Glomerular endothelial cell (primary cell): ENCODE data around the gene SSTR4. TPM values are rescaled to one million over a fixed set of nuclear protein-coding genes. Genes with fewer than 3 reads are reported as not detected.

Experiments used
- DNase-seq: peaks from one replicate; pipeline ENCODE4 v3.0.0-alpha.2; 2011; ENCODE audit warnings: low read depth, low spot score; ENCODE audit errors: extremely low read depth
- total RNA-seq: library from RNA; depleted of rRNA; stranded (reverse); fragments of >200 nt; gene quantifications from 2 replicates; pipeline ENCODE4 v1.2.3, GENCODE V29; 2015

The SSTR4 gene
- total RNA-seq, 1 donor from 2014 or later, result not detected

DNA sequence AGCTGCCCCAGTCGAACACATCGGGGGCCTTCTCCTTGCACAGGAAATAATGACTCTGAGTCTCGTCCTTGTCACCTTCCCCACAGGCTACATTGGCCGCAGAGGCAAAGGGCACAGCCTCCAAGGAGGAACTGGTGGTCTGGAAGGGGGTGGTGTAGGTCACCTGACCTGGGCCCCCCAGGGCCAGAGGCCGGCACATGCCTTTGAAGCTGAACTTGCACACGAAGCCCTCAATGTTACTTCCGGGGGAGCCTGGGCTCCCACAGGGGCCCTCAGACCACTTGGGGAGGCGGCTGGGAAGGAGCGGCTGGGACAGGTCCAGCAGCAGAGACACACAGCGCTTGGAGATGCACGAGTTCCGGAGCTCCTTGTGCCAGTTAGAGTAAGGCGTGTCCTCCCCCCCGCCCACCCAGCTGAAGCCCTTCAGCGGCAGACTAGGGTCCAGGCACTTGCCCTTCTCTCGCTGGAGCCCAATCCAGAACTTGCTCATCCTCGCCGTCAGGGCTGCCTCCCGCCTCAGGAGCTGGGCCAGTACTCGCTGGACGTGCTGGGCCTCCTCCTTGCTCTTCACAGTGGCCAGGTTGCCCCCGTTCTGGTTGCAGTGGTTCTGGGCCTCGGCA lies 50.4 kb downstream of the SSTR4 start:
- no peak for DNase-seq

- DNase-seq, result no peak
Measured at GRCh38 chr20:23086056-23086566, 51.0 kb downstream of the SSTR4 start, which contains the start of gene CD93. Gene CD93, minus strand, starts transcription at chr20:23086324. Its CDS starts 132 bp downstream, at chr20:23086192.

DNA sequence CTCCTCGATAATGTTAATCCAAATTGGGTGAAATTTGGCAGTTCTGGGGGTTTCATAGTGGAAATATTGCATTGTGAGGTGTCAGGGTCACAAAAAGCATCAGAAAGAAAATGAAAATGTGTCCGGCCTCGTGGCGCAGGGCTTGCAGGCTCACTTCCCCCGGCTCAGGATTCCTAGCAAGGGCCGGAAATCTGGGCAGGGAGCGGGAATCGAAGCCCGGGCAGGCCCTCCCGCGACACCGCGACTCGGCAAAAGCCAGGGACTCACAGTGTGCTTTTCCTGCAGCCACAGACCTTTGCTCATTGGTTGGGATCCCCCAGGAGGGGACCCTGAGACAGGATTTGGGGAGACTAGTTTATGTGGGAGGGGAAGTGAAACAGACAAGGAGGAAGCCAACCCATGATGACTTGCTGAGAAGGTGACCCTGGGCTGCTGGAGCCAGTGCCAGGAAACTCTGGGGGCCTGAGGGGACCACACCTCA lies 51.9 kb downstream of the SSTR4 start:
- no peak for DNase-seq

GRCh38 chr20:23087587-23088251 lies 52.6 kb downstream of the SSTR4 start:
- no peak for DNase-seq

Other genes starting within 250 kb of the SSTR4 start
- 20.7 and 33.1 TPM in 2 replicates for gene THBD, start 14.4 kb downstream of the SSTR4 start, total RNA-seq
- gene CD93, start 51.0 kb downstream of the SSTR4 start, total RNA-seq, result 604 and 1,041 TPM in 2 replicates